GM19468 (cell line): ENCODE results near the gene S100A4.

Source experiments
- ATAC-seq: cut with Tn5 transposase; IDR thresholded peaks from one replicate; pipeline ENCODE4 v1.9.1; 2021; ENCODE audit warnings: mild to moderate bottlenecking, moderate library complexity, moderate number of reproducible peaks; ENCODE audit not compliant: unreplicated experiment; ENCODE audit errors: extremely low read depth

S100A4 gene

GRCh38 chr1:153515504-153516394 is 29.9 kb downstream of the S100A4 start:
- ATAC-seq: no peak

- no peak for ATAC-seq
Measured at GRCh38 chr1:153513666-153514065, 31.9 kb downstream of the S100A4 start.

- ATAC-seq: no peak
Measured at GRCh38 chr1:153513023-153513422, 32.6 kb downstream of the S100A4 start.

GRCh38 chr1:153510984-153511410 is 34.6 kb downstream of the S100A4 start:
- no peak for ATAC-seq

GRCh38 chr1:153509729-153510354 is 35.8 kb downstream of the S100A4 start:
- no peak for ATAC-seq

GRCh38 chr1:153509036-153509435 is 36.6 kb downstream of the S100A4 start:
- ATAC-seq: no peak

GRCh38 chr1:153507926-153508583 is 37.6 kb downstream of the S100A4 start:
- ATAC-seq: no peak

GRCh38 chr1:153506831-153507413 is 38.7 kb downstream of the S100A4 start:
- no peak for ATAC-seq

- ATAC-seq: no peak
Measured at GRCh38 chr1:153506386-153506785, 39.2 kb downstream of the S100A4 start.

GRCh38 chr1:153505576-153505975 is 40.0 kb downstream of the S100A4 start:
- ATAC-seq: no peak

- no peak for ATAC-seq
Measured at GRCh38 chr1:153503766-153504165, 41.8 kb downstream of the S100A4 start.

GRCh38 chr1:153498746-153499145 is 46.9 kb downstream of the S100A4 start:
- ATAC-seq: no peak

- no peak for ATAC-seq
Measured at GRCh38 chr1:153495536-153495935, 50.1 kb downstream of the S100A4 start.

- ATAC-seq: no peak
Measured at GRCh38 chr1:153494976-153495535, 50.5 kb downstream of the S100A4 start.
